ENCODE data around the gene TRIO.

TRIO gene

DNA sequence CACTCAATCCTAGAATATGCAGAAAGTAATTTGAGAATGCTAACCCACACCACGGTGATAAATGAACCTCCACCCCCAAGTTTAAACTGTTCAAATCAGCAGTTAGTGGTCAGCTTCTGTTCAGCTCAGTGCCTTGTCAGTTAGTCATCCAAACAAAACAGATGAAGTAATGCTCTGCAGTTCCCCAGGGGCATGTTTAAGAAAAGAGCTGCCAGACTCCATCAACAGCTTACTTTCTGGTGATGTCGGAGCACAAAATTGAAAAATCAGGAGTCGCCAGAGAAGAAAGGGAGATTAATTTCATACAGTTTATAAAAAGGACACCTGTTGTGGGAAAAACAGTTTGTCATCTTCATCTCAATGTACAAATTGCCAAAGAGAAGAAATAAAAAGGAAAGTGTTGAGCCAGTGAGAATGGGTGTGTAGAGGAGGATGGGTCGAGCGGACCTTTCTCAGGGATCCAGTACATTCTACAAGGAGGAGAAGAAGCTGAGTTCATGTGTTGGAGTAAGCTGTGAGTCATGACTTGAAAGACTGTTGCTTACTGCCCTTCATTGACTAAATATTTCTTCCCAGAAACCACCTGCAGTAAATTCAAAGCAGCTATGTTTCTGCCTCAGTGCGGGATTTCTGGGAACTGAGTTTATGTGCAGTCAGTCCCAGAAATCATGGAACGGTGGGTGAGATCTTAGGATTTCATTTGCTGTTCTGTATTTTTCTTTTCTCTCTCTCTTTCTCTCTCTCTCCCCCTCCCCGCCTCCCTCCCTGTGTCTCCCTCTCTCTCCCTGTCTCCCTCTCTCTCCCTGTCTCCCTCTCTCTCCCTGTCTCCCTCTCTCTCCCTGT lies 13.7 kb downstream of the TRIO start (continued):
- TF ChIP-seq ZNF624 (tag by site-specific recombination; IDR thresholded peaks at IDR 0.05) (no peak), KLF8 (tag by site-specific recombination; IDR thresholded peaks at IDR 0.05) (peak; percentile 97), ZNF391 (tag by site-specific recombination; IDR thresholded peaks at IDR 0.05; ENCODE audit: borderline replicate concordance, low read depth) (peak; percentile 98), REPIN1 (tag by site-specific recombination; IDR thresholded peaks at IDR 0.05; ENCODE audit: low read depth) (peak; percentile 2; the same call in 1 of the 2 replicates), ZNF670 (tag by site-specific recombination; IDR thresholded peaks at IDR 0.05; ENCODE audit: low read depth) (no peak), ZNF747 (tag by site-specific recombination; IDR thresholded peaks at IDR 0.05) (no peak), KLF7 (tag by site-specific recombination; IDR thresholded peaks at IDR 0.05; ENCODE audit: borderline replicate concordance) (no peak), ZNF585B (tag by site-specific recombination; IDR thresholded peaks at IDR 0.05) (no peak), ZNF366 (tag by site-specific recombination; conservative IDR thresholded peaks at IDR 0.05) (peak; percentile 98), ZNF621 (tag by site-specific recombination; IDR thresholded peaks at IDR 0.05) (no peak), ZNF654 (tag by site-specific recombination; IDR thresholded peaks at IDR 0.05; ENCODE audit: low read depth) (peak; percentile 33; the same call in 1 of the 2 replicates), SETDB1 (IDR thresholded peaks at IDR 0.05; ENCODE audit: insufficient read length, low read length) (no peak), ZNF701 (tag by site-specific recombination; IDR thresholded peaks at IDR 0.05) (no peak), ZNF658 (tag by site-specific recombination; IDR thresholded peaks at IDR 0.05) (no peak), ZNF121 (tag by site-specific recombination; IDR thresholded peaks at IDR 0.05) (peak; percentile 66; the same call in 1 of the 2 replicates), ZFP37 (tag by site-specific recombination; IDR thresholded peaks at IDR 0.05) (0 out of 2 replicates have a peak, but pooled peaks have one; percentile 31), ZNF184 (tag by site-specific recombination; IDR thresholded peaks at IDR 0.05) (peak; percentile 84; the same call in 1 of the 2 replicates), ZNF837 (tag by site-specific recombination; IDR thresholded peaks at IDR 0.05) (no peak), ZNF24 (tag by site-specific recombination; IDR thresholded peaks at IDR 0.05) (peak; percentile 98), ZNF292 (tag by site-specific recombination; IDR thresholded peaks at IDR 0.05; ENCODE audit: borderline replicate concordance, low read depth) (no peak), ZNF544 (tag by site-specific recombination; IDR thresholded peaks at IDR 0.05) (no peak), PRDM1 (tag by site-specific recombination; IDR thresholded peaks at IDR 0.05) (peak; percentile 88), ZNF830 (tag by site-specific recombination; IDR thresholded peaks at IDR 0.05; ENCODE audit: low read depth) (no peak), ZBTB7A (tag by site-specific recombination; IDR thresholded peaks at IDR 0.05; ENCODE audit: low read depth) (no peak), YY2 (tag by site-specific recombination; IDR thresholded peaks at IDR 0.05) (no peak), ZNF530 (tag by site-specific recombination; IDR thresholded peaks at IDR 0.05; ENCODE audit: low read depth) (no peak), ZSCAN16 (tag by site-specific recombination; IDR thresholded peaks at IDR 0.05) (0 out of 2 replicates have a peak, but pooled peaks have one; percentile 45), ZNF16 (tag by site-specific recombination; IDR thresholded peaks at IDR 0.05; ENCODE audit: low read depth) (no peak), SP7 (tag by site-specific recombination; IDR thresholded peaks at IDR 0.05) (peak; percentile 99)
- TF ChIP-seq, protein P1, sequence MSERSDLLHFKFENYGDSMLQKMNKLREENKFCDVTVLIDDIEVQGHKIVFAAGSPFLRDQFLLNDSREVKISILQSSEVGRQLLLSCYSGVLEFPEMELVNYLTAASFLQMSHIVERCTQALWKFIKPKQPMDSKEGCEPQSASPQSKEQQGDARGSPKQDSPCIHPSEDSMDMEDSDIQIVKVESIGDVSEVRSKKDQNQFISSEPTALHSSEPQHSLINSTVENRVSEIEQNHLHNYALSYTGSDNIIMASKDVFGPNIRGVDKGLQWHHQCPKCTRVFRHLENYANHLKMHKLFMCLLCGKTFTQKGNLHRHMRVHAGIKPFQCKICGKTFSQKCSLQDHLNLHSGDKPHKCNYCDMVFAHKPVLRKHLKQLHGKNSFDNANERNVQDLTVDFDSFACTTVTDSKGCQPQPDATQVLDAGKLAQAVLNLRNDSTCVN (tag by site-specific recombination; optimal IDR thresholded peaks at IDR 0.05): no peak
- TF ChIP-seq, protein P2, sequence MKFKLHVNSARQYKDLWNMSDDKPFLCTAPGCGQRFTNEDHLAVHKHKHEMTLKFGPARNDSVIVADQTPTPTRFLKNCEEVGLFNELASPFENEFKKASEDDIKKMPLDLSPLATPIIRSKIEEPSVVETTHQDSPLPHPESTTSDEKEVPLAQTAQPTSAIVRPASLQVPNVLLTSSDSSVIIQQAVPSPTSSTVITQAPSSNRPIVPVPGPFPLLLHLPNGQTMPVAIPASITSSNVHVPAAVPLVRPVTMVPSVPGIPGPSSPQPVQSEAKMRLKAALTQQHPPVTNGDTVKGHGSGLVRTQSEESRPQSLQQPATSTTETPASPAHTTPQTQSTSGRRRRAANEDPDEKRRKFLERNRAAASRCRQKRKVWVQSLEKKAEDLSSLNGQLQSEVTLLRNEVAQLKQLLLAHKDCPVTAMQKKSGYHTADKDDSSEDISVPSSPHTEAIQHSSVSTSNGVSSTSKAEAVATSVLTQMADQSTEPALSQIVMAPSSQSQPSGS (tag by site-specific recombination; IDR thresholded peaks at IDR 0.05; ENCODE audit: low read depth): peak; percentile 95
- TF ChIP-seq, protein P3, sequence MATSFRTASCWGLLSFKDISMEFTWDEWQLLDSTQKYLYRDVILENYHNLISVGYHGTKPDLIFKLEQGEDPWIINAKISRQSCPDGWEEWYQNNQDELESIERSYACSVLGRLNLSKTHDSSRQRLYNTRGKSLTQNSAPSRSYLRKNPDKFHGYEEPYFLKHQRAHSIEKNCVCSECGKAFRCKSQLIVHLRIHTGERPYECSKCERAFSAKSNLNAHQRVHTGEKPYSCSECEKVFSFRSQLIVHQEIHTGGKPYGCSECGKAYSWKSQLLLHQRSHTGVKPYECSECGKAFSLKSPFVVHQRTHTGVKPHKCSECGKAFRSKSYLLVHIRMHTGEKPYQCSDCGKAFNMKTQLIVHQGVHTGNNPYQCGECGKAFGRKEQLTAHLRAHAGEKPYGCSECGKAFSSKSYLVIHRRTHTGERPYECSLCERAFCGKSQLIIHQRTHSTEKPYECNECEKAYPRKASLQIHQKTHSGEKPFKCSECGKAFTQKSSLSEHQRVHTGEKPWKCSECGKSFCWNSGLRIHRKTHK (tag by site-specific recombination; IDR thresholded peaks at IDR 0.05): no peak
- TF ChIP-seq, protein P4, sequence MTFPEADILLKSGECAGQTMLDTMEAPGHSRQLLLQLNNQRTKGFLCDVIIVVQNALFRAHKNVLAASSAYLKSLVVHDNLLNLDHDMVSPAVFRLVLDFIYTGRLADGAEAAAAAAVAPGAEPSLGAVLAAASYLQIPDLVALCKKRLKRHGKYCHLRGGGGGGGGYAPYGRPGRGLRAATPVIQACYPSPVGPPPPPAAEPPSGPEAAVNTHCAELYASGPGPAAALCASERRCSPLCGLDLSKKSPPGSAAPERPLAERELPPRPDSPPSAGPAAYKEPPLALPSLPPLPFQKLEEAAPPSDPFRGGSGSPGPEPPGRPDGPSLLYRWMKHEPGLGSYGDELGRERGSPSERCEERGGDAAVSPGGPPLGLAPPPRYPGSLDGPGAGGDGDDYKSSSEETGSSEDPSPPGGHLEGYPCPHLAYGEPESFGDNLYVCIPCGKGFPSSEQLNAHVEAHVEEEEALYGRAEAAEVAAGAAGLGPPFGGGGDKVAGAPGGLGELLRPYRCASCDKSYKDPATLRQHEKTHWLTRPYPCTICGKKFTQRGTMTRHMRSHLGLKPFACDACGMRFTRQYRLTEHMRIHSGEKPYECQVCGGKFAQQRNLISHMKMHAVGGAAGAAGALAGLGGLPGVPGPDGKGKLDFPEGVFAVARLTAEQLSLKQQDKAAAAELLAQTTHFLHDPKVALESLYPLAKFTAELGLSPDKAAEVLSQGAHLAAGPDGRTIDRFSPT (tag by site-specific recombination; IDR thresholded peaks at IDR 0.05): peak; percentile 99
- TF ChIP-seq, protein P5, sequence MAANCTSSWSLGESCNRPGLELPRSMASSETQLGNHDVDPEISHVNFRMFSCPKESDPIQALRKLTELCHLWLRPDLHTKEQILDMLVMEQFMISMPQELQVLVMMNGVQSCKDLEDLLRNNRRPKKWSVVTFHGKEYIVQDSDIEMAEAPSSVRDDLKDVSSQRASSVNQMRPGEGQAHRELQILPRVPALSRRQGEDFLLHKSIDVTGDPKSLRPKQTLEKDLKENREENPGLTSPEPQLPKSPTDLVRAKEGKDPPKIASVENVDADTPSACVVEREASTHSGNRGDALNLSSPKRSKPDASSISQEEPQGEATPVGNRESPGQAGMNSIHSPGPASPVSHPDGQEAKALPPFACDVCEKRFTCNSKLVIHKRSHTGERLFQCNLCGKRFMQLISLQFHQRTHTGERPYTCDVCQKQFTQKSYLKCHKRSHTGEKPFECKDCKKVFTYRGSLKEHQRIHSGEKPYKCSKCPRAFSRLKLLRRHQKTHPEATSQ (tag by site-specific recombination; IDR thresholded peaks at IDR 0.05): no peak
